Measurements from ENCODE around the gene PRRX1. TPM values are rescaled to one million over a fixed set of nuclear protein-coding genes. Genes with fewer than 3 reads are reported as not detected.

PRRX1 gene
- total and polyA plus RNA-seq, 2 of the 13 experiments (the other 11 are each of a cell fraction or from before 2014, with no cell fraction given), result not detected

DNA sequence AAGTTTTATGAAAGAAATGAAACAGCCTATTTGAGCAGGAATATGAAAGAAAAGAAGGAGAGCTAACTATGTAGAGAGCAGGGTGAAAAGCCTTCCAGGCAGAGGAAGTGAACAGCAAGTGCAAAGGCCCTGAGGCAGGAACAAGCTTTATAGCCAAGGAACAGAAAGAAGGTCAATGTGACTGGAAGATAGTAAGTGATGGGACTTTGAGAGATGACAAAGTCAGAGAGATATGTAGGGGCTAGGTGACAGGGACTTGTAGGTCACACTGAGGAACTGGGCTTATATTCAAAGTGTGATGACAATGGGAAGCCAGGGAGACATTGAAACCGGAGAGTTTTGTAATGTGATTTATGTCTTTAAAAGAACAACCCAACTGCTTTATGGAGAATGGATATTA is 18.9 kb downstream of the PRRX1 start:
- H3K36me3 ChIP-seq (replicated peaks in 1 of 2; ENCODE audit: control insufficient read depth in 1 of 2, insufficient read depth in 2 of 2, low read length in 2 of 2), result no peaks in the 10 kb centered on the region
- in situ Hi-C loops (cut with HindIII; ENCODE audit: extremely low pct_ligation_motif_present, low pct_unique_long_range_greater_than_20kb) (no loop called here), intact Hi-C loops (cut with micrococcal nuclease; ENCODE audit: unreplicated experiment) (no loop called here)
- H3K9ac ChIP-seq (ENCODE audit: insufficient read depth, low read depth, low read length), result no peak overlapping the region
- no peaks in the 10 kb centered on the region for H4K20me1 ChIP-seq (ENCODE audit: insufficient read depth, low read length)
- 0% methylated on average over 1 of the region's 1 CpG for WGBS (ENCODE audit: low lambda C conversion rate)
- ChIA-PET CTCF (ENCODE audit: low intra/inter-chr PET ratio, low total read pairs) (no interaction called here), POLR2A (no interaction called here)
- BruUV-seq (replicated peaks), result no TSS peak
- no peak overlapping the region for H3K27ac ChIP-seq (ENCODE audit: extremely low read length, insufficient read depth, low read length)
- no peak for ATAC-seq
- no peaks in the 10 kb centered on the region for H3K4me1 ChIP-seq (ENCODE audit: insufficient read depth, low read length)
- no peak for TF ChIP-seq MXD4 (CRISPR knock-in tag; IDR thresholded peaks at IDR 0.05)
- TF ChIP-seq, protein P1, sequence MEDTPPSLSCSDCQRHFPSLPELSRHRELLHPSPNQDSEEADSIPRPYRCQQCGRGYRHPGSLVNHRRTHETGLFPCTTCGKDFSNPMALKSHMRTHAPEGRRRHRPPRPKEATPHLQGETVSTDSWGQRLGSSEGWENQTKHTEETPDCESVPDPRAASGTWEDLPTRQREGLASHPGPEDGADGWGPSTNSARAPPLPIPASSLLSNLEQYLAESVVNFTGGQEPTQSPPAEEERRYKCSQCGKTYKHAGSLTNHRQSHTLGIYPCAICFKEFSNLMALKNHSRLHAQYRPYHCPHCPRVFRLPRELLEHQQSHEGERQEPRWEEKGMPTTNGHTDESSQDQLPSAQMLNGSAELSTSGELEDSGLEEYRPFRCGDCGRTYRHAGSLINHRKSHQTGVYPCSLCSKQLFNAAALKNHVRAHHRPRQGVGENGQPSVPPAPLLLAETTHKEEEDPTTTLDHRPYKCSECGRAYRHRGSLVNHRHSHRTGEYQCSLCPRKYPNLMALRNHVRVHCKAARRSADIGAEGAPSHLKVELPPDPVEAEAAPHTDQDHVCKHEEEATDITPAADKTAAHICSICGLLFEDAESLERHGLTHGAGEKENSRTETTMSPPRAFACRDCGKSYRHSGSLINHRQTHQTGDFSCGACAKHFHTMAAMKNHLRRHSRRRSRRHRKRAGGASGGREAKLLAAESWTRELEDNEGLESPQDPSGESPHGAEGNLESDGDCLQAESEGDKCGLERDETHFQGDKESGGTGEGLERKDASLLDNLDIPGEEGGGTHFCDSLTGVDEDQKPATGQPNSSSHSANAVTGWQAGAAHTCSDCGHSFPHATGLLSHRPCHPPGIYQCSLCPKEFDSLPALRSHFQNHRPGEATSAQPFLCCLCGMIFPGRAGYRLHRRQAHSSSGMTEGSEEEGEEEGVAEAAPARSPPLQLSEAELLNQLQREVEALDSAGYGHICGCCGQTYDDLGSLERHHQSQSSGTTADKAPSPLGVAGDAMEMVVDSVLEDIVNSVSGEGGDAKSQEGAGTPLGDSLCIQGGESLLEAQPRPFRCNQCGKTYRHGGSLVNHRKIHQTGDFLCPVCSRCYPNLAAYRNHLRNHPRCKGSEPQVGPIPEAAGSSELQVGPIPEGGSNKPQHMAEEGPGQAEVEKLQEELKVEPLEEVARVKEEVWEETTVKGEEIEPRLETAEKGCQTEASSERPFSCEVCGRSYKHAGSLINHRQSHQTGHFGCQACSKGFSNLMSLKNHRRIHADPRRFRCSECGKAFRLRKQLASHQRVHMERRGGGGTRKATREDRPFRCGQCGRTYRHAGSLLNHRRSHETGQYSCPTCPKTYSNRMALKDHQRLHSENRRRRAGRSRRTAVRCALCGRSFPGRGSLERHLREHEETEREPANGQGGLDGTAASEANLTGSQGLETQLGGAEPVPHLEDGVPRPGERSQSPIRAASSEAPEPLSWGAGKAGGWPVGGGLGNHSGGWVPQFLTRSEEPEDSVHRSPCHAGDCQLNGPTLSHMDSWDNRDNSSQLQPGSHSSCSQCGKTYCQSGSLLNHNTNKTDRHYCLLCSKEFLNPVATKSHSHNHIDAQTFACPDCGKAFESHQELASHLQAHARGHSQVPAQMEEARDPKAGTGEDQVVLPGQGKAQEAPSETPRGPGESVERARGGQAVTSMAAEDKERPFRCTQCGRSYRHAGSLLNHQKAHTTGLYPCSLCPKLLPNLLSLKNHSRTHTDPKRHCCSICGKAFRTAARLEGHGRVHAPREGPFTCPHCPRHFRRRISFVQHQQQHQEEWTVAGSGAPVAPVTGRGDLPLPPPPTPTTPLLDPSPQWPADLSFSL (CRISPR knock-in tag; IDR thresholded peaks at IDR 0.05), result no peak
- TF ChIP-seq ZNF34 (CRISPR knock-in tag; IDR thresholded peaks at IDR 0.05; ENCODE audit: borderline replicate concordance), result no peak
- TF ChIP-seq BHLHE40 (IDR thresholded peaks at IDR 0.05; ENCODE audit: low read length), result no peak
- no peak for TF ChIP-seq ZFP41 (CRISPR knock-in tag; IDR thresholded peaks at IDR 0.05; ENCODE audit: borderline replicate concordance)
- TF ChIP-seq CCDC6 (CRISPR knock-in tag; IDR thresholded peaks at IDR 0.05), result no peak
- no peak for TF ChIP-seq NCOR1 (IDR thresholded peaks at IDR 0.05; ENCODE audit: borderline replicate concordance, low read length)
- TF ChIP-seq, protein P2, sequence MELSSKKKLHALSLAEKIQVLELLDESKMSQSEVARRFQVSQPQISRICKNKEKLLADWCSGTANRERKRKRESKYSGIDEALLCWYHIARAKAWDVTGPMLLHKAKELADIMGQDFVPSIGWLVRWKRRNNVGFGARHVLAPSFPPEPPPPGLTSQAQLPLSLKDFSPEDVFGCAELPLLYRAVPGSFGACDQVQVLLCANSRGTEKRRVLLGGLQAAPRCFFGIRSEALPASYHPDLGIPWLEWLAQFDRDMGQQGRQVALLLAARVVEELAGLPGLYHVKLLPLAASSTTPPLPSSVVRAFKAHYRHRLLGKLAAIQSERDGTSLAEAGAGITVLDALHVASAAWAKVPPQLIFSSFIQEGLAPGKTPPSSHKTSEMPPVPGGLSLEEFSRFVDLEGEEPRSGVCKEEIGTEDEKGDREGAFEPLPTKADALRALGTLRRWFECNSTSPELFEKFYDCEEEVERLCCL (CRISPR knock-in tag; IDR thresholded peaks at IDR 0.05; ENCODE audit: borderline replicate concordance), result no peak
- no peak for TF ChIP-seq TP53 (CRISPR knock-in tag; conservative IDR thresholded peaks at IDR 0.05)
- DNase-seq (ENCODE audit: low spot score), result no peak
- H3K79me2 ChIP-seq (ENCODE audit: insufficient read depth, low read length), result no peaks in the 10 kb centered on the region
- H3K9me3 ChIP-seq (ENCODE audit: low read length), result no peaks in the 10 kb centered on the region
- no peak overlapping the region for H2AFZ ChIP-seq (ENCODE audit: low read length)
- no peak overlapping the region for H3K4me3 ChIP-seq (replicated peaks in 1 of 3; ENCODE audit: insufficient read depth in 1 of 3, low read depth in 2 of 3, low read length in 3 of 3)
- no peak overlapping the region for H3K4me2 ChIP-seq (ENCODE audit: low read depth, low read length)
- FAIRE-seq, result no peak
- 0 out of 5 replicates have a peak, but pooled peaks cover 0 to 5% of the 10 kb centered on the region in 2 experiments for H3K27me3 ChIP-seq (ENCODE audit: control insufficient read depth in 1 of 2, insufficient read depth in 2 of 2, low read length in 2 of 2)

All from HepG2 (cell line).